GM12878 (cell line): ENCODE measurements around the gene PDE1C. TPM values are rescaled to one million over a fixed set of nuclear protein-coding genes. Genes with fewer than 3 reads are reported as not detected.

ENCODE experiments used
- ATAC-seq: fragments of 200-7000 bp; cut with Tn5 transposase; 3 replicates; pipeline ENCODE4 v1.9.1; 2020; ENCODE audit warnings: mild to moderate bottlenecking, moderate library complexity
- BruUV-seq: library from RNA; stranded (reverse); fragments of 400-500 nt; replicated peaks from 2 replicates; lab custom pipeline; 2021; lab: Mats Ljungman, UMichigan
- CTCF ChIA-PET: fragments of 300-600 bp; sonication (Branson Sonifier 250); formaldehyde crosslinking; extraction: SDS; loops from one replicate; lab custom pipeline; 2021; ENCODE audit warnings: inconsistent platforms; lab: Yijun Ruan, JAX
- POLR2A ChIA-PET: fragments of 350-600 bp; formaldehyde crosslinking; extraction: SDS; loops from one replicate; lab custom pipeline; 2021; ENCODE audit warnings: inconsistent platforms; lab: Charles Lee
- RAD21 ChIA-PET: fragments of 300-600 bp; sonication (Branson Sonifier 250); formaldehyde crosslinking; loops from one replicate; lab custom pipeline; 2023; ENCODE audit warnings: antibody characterized with exemption; ENCODE audit not compliant: unreplicated experiment; lab: Charles Lee
- SMC1A ChIA-PET: fragments of 300-600 bp; sonication (Branson Sonifier 250); formaldehyde crosslinking; loops from one replicate; lab custom pipeline; 2023; ENCODE audit not compliant: unreplicated experiment, uncharacterized antibody; lab: Charles Lee
- DNase-seq: peaks from one replicate; pipeline ENCODE4 v3.0.0-alpha.2; 2011; ENCODE audit warnings: low read depth, low spot score
- FAIRE-seq: peaks from 3 replicates; lab custom pipeline; 2011; peaks lifted over from hg19 to GRCh38; lab: Jason Lieb, UNC
- H2AFZ ChIP-seq: 2 replicates; pipeline ENCODE4 v1.6.0; 2011; ENCODE audit warnings: low read depth, low read length, control low read depth; ENCODE audit not compliant: control insufficient read depth
- H3K27ac ChIP-seq: 2 replicates; pipeline ENCODE4 v1.5.1; 2011; ENCODE audit warnings: control low read depth; ENCODE audit not compliant: control insufficient read depth, insufficient read depth
- H3K27me3 ChIP-seq, 2 experiments: replicated peaks in 1 of 2; 2 replicates each; pipeline versions ENCODE4 v1.6.0 to v1.6.1; 2011; ENCODE audit warnings: low read length in 1 of 2; ENCODE audit not compliant: control insufficient read depth in 2 of 2, insufficient read depth in 2 of 2
- H3K36me3 ChIP-seq, 2 experiments: 2 replicates each; pipeline ENCODE4 v1.5.1; 2011; ENCODE audit warnings: low read length in 1 of 2; ENCODE audit not compliant: control insufficient read depth in 2 of 2, insufficient read depth in 2 of 2
- H3K4me1 ChIP-seq: 2 replicates; pipeline ENCODE4 v1.6.1; 2011; ENCODE audit warnings: mild to moderate bottlenecking, low read length, moderate library complexity, mixed read lengths; ENCODE audit not compliant: control insufficient read depth, insufficient read depth
- H3K4me2 ChIP-seq: 2 replicates; pipeline ENCODE4 v1.6.0; 2011; ENCODE audit warnings: control low read depth; ENCODE audit not compliant: control insufficient read depth, insufficient read depth
- H3K4me3 ChIP-seq: fragments of 200-600 bp; sonication (generic); 2 replicates; pipeline ENCODE4 v1.5.1; 2016
- H3K79me2 ChIP-seq: 2 replicates; pipeline ENCODE4 v1.6.0; 2011; ENCODE audit warnings: low read length; ENCODE audit not compliant: control insufficient read depth, insufficient read depth
- H3K9ac ChIP-seq: 2 replicates; pipeline ENCODE4 v1.8.0; 2011; ENCODE audit warnings: low read length, control low read depth, mixed read lengths; ENCODE audit not compliant: control insufficient read depth, insufficient read depth
- H3K9me3 ChIP-seq: replicated peaks from 3 replicates; pipeline ENCODE4 v1.5.1; 2011; ENCODE audit warnings: mild to moderate bottlenecking, low read length; ENCODE audit not compliant: control insufficient read depth, insufficient read depth
- H4K20me1 ChIP-seq: 2 replicates; pipeline ENCODE4 v1.6.0; 2011; ENCODE audit not compliant: control insufficient read depth, insufficient read depth
- EED ChIP-seq: sonication (generic); IDR thresholded peaks from 2 replicates; pipeline ENCODE4 v1.6.1; 2016; ENCODE audit warnings: antibody characterized with exemption, low read depth
- ESRRA ChIP-seq: IDR thresholded peaks from 2 replicates; pipeline ENCODE4 v1.6.1; 2012; ENCODE audit warnings: mild to moderate bottlenecking, low read length, improper control_type of control experiment
- NR2F1 ChIP-seq: fragments of 450-650 bp; conservative IDR thresholded peaks from 2 replicates; pipeline ENCODE4 v1.6.1; 2017; ENCODE audit warnings: mild to moderate bottlenecking
- RUNX3 ChIP-seq: IDR thresholded peaks from 2 replicates; pipeline ENCODE4 v1.6.1; 2012; ENCODE audit warnings: low read length, inconsistent platforms
- WGBS: methylation state at CpG from one replicate; pipeline ENCODE4 v1.1.6; 2016; ENCODE audit warnings: low lambda C conversion rate; ENCODE audit not compliant: insufficient replicate concordance, insufficient coverage; ENCODE audit errors: missing lambda C conversion rate; 5-methylcytosine and 5-hydroxymethylcytosine counted together
- in situ Hi-C: fragments of 300-500 bp; cut with MboI; formaldehyde crosslinking; loops from 9 replicates; pipeline ENCODE4 v1.14.3; 2018; ENCODE audit warnings: mixed read lengths
- intact Hi-C: fragments of 100-400 bp; cut with micrococcal nuclease; formaldehyde crosslinking; loops from one replicate; pipeline ENCODE4 v1.14.2; 2022; ENCODE audit not compliant: unreplicated experiment
- polyA plus RNA-seq, 11 experiments: library from polyadenylated mRNA; depleted of rRNA in 4 of 11; unstranded in 6 of 11; stranded (reverse) in 5 of 11; fragments of >200 nt; fragmentation: Nextera tagmentation in 4 of 11; fragmentation: Illumina TruSeq in 1 of 11; extraction: Ambion mirVana in 4 of 11; extraction: Trizol in 1 of 11; gene quantifications; 1 replicate in 1 of 11; 2 replicates in 10 of 11; pipeline versions ENCODE4 v1.2.1 to v1.2.3, GENCODE V29; 2011 to 2016; ENCODE audit warnings: inconsistent platforms in 2 of 11, missing spikeins in 2 of 11, low read depth in 1 of 11
- total RNA-seq, 4 experiments: library from RNA; depleted of rRNA in 3 of 4; stranded (reverse); fragments of >200 nt in 3 of 4; fragmentation: Illumina TruSeq in 1 of 4; extraction: Trizol in 1 of 4; gene quantifications; 2 replicates each; pipeline versions ENCODE4 v1.2.1 to v1.2.3, GENCODE V29; 2013 to 2021
- TF ChIP-seq, protein P1 (sequence below): fragments of 150-350 bp; IDR thresholded peaks from 2 replicates; pipeline ENCODE4 v1.6.1; 2016; ENCODE audit warnings: low read depth, low read length
- TF ChIP-seq, protein P2 (sequence below): fragments of 450-650 bp; IDR thresholded peaks from 2 replicates; pipeline ENCODE4 v1.6.1; 2017; ENCODE audit warnings: borderline replicate concordance
- TF ChIP-seq, protein P3 (sequence below): fragments of 450-650 bp; formaldehyde crosslinking; IDR thresholded peaks from 2 replicates; pipeline ENCODE4 v1.4.0; 2020; ENCODE audit warnings: mild to moderate bottlenecking, moderate library complexity

Gene PDE1C
- total and polyA plus RNA-seq, 10 of the 15 experiments (the other 5 are each of a cell fraction or from before 2014, with no cell fraction given) = 0.29 to 2.3 (median 0.70) TPM

DNA sequence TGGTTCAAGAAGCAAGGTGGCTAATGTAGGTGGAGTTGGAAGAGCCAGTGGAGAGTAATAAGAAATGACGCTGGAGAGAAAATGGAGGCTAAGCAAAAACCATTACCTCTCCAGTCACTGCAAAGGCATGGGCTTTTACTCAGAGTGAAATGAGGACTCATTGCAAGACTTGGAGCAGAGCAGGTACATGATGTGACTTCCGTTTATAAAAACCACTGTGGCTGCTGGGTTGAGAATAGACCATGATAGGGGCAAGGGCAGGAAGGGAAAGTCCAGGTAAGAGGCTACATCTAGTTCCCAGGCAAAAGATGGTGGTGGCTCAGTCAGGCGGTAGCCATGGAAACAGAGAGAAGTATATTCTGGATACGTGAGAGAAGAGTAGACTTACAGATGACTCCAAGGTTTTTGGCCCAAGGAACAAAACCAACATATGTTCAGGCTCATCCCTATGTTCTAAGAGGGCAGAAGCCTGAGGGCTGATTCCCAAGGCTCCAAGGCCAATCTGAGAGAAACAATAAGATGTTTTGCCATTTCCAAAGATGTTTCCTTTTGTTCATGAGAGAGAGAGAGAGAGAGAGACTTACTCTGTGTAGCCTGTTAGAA, 21.5 kb upstream of the PDE1C start:
- ChIA-PET CTCF (no interaction called here), RAD21 (no interaction called here), SMC1A (no interaction called here), POLR2A (no interaction called here)
- H3K79me2 ChIP-seq = no peaks in the 10 kb centered on the region
- no peaks in the 10 kb centered on the region for H3K27me3 ChIP-seq
- in situ Hi-C loops = no loop called here
- no TSS peak for BruUV-seq
- H3K4me3 ChIP-seq = no peak overlapping the region
- H3K9ac ChIP-seq = no peak overlapping the region
- no peaks in the 10 kb centered on the region for H3K9me3 ChIP-seq
- 55% methylated on average over 3 of the region's 4 CpGs for WGBS
- H4K20me1 ChIP-seq = no peaks in the 10 kb centered on the region
- DNase-seq (no peak), FAIRE-seq (no peak), ATAC-seq (peak; percentile 44; the same call in 2 of the 3 replicates)
- intact Hi-C loops = no loop called here
- no peak overlapping the region for H3K27ac ChIP-seq
- no peak overlapping the region for H2AFZ ChIP-seq
- H3K4me1 ChIP-seq = no peaks in the 10 kb centered on the region
- no peak overlapping the region for H3K4me2 ChIP-seq
- no peaks in the 10 kb centered on the region for H3K36me3 ChIP-seq
- TF ChIP-seq RUNX3 = 0 out of 2 replicates have a peak, but pooled peaks have one; percentile 15
- no peak for TF ChIP-seq ESRRA
- TF ChIP-seq, protein P1, sequence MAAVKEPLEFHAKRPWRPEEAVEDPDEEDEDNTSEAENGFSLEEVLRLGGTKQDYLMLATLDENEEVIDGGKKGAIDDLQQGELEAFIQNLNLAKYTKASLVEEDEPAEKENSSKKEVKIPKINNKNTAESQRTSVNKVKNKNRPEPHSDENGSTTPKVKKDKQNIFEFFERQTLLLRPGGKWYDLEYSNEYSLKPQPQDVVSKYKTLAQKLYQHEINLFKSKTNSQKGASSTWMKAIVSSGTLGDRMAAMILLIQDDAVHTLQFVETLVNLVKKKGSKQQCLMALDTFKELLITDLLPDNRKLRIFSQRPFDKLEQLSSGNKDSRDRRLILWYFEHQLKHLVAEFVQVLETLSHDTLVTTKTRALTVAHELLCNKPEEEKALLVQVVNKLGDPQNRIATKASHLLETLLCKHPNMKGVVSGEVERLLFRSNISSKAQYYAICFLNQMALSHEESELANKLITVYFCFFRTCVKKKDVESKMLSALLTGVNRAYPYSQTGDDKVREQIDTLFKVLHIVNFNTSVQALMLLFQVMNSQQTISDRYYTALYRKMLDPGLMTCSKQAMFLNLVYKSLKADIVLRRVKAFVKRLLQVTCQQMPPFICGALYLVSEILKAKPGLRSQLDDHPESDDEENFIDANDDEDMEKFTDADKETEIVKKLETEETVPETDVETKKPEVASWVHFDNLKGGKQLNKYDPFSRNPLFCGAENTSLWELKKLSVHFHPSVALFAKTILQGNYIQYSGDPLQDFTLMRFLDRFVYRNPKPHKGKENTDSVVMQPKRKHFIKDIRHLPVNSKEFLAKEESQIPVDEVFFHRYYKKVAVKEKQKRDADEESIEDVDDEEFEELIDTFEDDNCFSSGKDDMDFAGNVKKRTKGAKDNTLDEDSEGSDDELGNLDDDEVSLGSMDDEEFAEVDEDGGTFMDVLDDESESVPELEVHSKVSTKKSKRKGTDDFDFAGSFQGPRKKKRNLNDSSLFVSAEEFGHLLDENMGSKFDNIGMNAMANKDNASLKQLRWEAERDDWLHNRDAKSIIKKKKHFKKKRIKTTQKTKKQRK = no peak
- no peak for TF ChIP-seq NR2F1
- no peak for TF ChIP-seq EED
- TF ChIP-seq, protein P2, sequence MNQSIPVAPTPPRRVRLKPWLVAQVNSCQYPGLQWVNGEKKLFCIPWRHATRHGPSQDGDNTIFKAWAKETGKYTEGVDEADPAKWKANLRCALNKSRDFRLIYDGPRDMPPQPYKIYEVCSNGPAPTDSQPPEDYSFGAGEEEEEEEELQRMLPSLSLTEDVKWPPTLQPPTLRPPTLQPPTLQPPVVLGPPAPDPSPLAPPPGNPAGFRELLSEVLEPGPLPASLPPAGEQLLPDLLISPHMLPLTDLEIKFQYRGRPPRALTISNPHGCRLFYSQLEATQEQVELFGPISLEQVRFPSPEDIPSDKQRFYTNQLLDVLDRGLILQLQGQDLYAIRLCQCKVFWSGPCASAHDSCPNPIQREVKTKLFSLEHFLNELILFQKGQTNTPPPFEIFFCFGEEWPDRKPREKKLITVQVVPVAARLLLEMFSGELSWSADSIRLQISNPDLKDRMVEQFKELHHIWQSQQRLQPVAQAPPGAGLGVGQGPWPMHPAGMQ = no peak
- TF ChIP-seq, protein P3, sequence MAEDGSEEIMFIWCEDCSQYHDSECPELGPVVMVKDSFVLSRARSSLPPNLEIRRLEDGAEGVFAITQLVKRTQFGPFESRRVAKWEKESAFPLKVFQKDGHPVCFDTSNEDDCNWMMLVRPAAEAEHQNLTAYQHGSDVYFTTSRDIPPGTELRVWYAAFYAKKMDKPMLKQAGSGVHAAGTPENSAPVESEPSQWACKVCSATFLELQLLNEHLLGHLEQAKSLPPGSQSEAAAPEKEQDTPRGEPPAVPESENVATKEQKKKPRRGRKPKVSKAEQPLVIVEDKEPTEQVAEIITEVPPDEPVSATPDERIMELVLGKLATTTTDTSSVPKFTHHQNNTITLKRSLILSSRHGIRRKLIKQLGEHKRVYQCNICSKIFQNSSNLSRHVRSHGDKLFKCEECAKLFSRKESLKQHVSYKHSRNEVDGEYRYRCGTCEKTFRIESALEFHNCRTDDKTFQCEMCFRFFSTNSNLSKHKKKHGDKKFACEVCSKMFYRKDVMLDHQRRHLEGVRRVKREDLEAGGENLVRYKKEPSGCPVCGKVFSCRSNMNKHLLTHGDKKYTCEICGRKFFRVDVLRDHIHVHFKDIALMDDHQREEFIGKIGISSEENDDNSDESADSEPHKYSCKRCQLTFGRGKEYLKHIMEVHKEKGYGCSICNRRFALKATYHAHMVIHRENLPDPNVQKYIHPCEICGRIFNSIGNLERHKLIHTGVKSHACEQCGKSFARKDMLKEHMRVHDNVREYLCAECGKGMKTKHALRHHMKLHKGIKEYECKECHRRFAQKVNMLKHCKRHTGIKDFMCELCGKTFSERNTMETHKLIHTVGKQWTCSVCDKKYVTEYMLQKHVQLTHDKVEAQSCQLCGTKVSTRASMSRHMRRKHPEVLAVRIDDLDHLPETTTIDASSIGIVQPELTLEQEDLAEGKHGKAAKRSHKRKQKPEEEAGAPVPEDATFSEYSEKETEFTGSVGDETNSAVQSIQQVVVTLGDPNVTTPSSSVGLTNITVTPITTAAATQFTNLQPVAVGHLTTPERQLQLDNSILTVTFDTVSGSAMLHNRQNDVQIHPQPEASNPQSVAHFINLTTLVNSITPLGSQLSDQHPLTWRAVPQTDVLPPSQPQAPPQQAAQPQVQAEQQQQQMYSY = no peak
